Neural cell (in vitro differentiated cells): Measurements from ENCODE around the gene WDR77. TPM values are rescaled to one million over a fixed set of nuclear protein-coding genes. Genes with fewer than 3 reads are reported as not detected.

Experiments
- H2AFZ ChIP-seq: fragments of 200-600, 300-800 bp; sonication (generic), shearing (Covaris generic); 2 replicates; pipeline ENCODE4 v1.6.0; 2014; ENCODE audit warnings: low read depth, mild to moderate bottlenecking, antibody characterized with exemption, low read length, moderate library complexity
- H3F3A ChIP-seq: fragments of 200-600 bp; shearing (Covaris generic); 2 replicates; pipeline ENCODE4 v1.6.1; 2016; ENCODE audit warnings: mild to moderate bottlenecking, moderate library complexity, mixed read lengths, antibody characterized with exemption, low read length; ENCODE audit not compliant: insufficient read depth, poor library complexity, severe bottlenecking
- H3K27ac ChIP-seq: fragments of 200-600, 300-800 bp; sonication (generic), shearing (Covaris generic); 2 replicates; pipeline ENCODE4 v1.5.1; 2014; ENCODE audit warnings: mild to moderate bottlenecking, low read length, moderate library complexity
- H3K27me3 ChIP-seq: fragments of 300-800, 200-600 bp; sonication (generic), shearing (Covaris generic); 2 replicates; pipeline ENCODE4 v1.6.0; 2014; ENCODE audit warnings: mild to moderate bottlenecking, low read depth, low read length, moderate library complexity; ENCODE audit not compliant: insufficient read depth
- H3K36me3 ChIP-seq: fragments of 300-800, 200-600 bp; sonication (generic), shearing (Covaris generic); 2 replicates; pipeline ENCODE4 v1.5.1; 2014; ENCODE audit warnings: mild to moderate bottlenecking, antibody characterized with exemption, low read length, moderate library complexity; ENCODE audit not compliant: insufficient read depth
- H3K4me2 ChIP-seq: fragments of 300-800, 200-600 bp; sonication (generic), shearing (Covaris generic); 2 replicates; pipeline ENCODE4 v1.6.0; 2014; ENCODE audit warnings: mild to moderate bottlenecking, low read length
- H3K4me3 ChIP-seq: fragments of 300-800, 200-600 bp; sonication (generic), shearing (Covaris generic); 2 replicates; pipeline ENCODE4 v1.5.1; 2014; ENCODE audit warnings: mild to moderate bottlenecking, low read length, moderate library complexity
- H3K79me2 ChIP-seq: fragments of 200-600 bp; shearing (Covaris generic); replicated peaks from 2 replicates; pipeline ENCODE4 v1.6.0; 2014; ENCODE audit warnings: mild to moderate bottlenecking, low read length, moderate library complexity; ENCODE audit not compliant: insufficient read depth
- H3K9ac ChIP-seq: fragments of 300-800, 200-600 bp; sonication (generic), shearing (Covaris generic); 2 replicates; pipeline ENCODE4 v1.6.1; 2016; ENCODE audit warnings: mild to moderate bottlenecking, low read length, mixed read lengths
- H3K9me2 ChIP-seq: fragments of 200-600 bp; shearing (Covaris generic); 2 replicates; pipeline ENCODE4 v1.6.1; 2016; ENCODE audit warnings: mild to moderate bottlenecking, low read length, mixed read lengths; ENCODE audit not compliant: insufficient read depth
- H3K9me3 ChIP-seq: fragments of 200-600, 300-800 bp; sonication (generic), shearing (Covaris generic); 2 replicates; pipeline ENCODE4 v1.6.1; 2016; ENCODE audit warnings: mild to moderate bottlenecking, mixed run types, low read length, moderate library complexity, mixed read lengths
- H4K20me1 ChIP-seq: fragments of 200-600 bp; shearing (Covaris generic); 2 replicates; pipeline ENCODE4 v1.6.1; 2016; ENCODE audit warnings: mild to moderate bottlenecking, mixed run types; ENCODE audit not compliant: insufficient read depth
- CTCF ChIP-seq: fragments of 450-650 bp; IDR thresholded peaks from 2 replicates; pipeline ENCODE4 v1.5.1; 2014; ENCODE audit warnings: antibody characterized with exemption, mild to moderate bottlenecking, moderate library complexity; ENCODE audit not compliant: poor library complexity, severe bottlenecking
- EP300 ChIP-seq: fragments of 450-650 bp; conservative IDR thresholded peaks from 2 replicates; pipeline ENCODE4 v1.6.1; 2014; ENCODE audit warnings: antibody characterized with exemption, mild to moderate bottlenecking, moderate library complexity; ENCODE audit not compliant: poor library complexity, severe bottlenecking
- EZH2 ChIP-seq: fragments of 200-600, 300-800 bp; shearing (Covaris generic), sonication (generic); IDR thresholded peaks from 2 replicates; pipeline ENCODE4 v1.6.1; 2014; ENCODE audit warnings: antibody characterized with exemption, low read length, borderline replicate concordance, mild to moderate bottlenecking; ENCODE audit not compliant: insufficient read depth, poor library complexity, severe bottlenecking
- MXI1 ChIP-seq: fragments of 450-650 bp; conservative IDR thresholded peaks from 2 replicates; pipeline ENCODE4 v1.6.1; 2014; ENCODE audit warnings: antibody characterized with exemption, mild to moderate bottlenecking; ENCODE audit not compliant: poor library complexity, severe bottlenecking
- POLR2AphosphoS5 ChIP-seq: IDR thresholded peaks from 2 replicates; pipeline ENCODE4 v1.6.1; 2012
- RAD21 ChIP-seq: fragments of 450-650 bp; conservative IDR thresholded peaks from 2 replicates; pipeline ENCODE4 v1.6.1; 2014; ENCODE audit warnings: antibody characterized with exemption, mild to moderate bottlenecking, moderate library complexity
- REST ChIP-seq: IDR thresholded peaks from 2 replicates; pipeline ENCODE4 v1.6.1; 2012; ENCODE audit warnings: borderline replicate concordance
- SMC3 ChIP-seq: fragments of 450-650 bp; conservative IDR thresholded peaks from 2 replicates; pipeline ENCODE4 v1.6.1; 2014; ENCODE audit warnings: antibody characterized with exemption, mild to moderate bottlenecking, moderate library complexity; ENCODE audit not compliant: poor library complexity
- TAF1 ChIP-seq: IDR thresholded peaks from 2 replicates; pipeline ENCODE4 v1.6.1; 2012; ENCODE audit warnings: low read depth
- polyA plus RNA-seq: library from polyadenylated mRNA; depleted of rRNA; stranded (reverse); fragments of >200 nt; gene quantifications from 2 replicates; pipeline ENCODE4 v1.2.3, GENCODE V29; 2014

The WDR77 gene
- polyA plus RNA-seq, 1 donor from 2014 or later: 63.6 TPM

- no peaks in the 10 kb centered on the region for H3K9me2 ChIP-seq
- H3K9me3 ChIP-seq: no peaks in the 10 kb centered on the region
- H3K36me3 ChIP-seq: no peaks in the 10 kb centered on the region
- H3K4me3 ChIP-seq: peak overlapping the region; percentile 87
- H3F3A ChIP-seq: no peaks in the 10 kb centered on the region
- H4K20me1 ChIP-seq: no peaks in the 10 kb centered on the region
- TF ChIP-seq CTCF (no peak), EZH2 (no peak), MXI1 (no peak), REST (no peak), SMC3 (no peak), EP300 (no peak), RAD21 (no peak)
- no peak overlapping the region for H2AFZ ChIP-seq
- H3K4me2 ChIP-seq: peak overlapping the region; percentile 74
- no peaks in the 10 kb centered on the region for H3K27me3 ChIP-seq
- H3K27ac ChIP-seq: no peak overlapping the region
- H3K9ac ChIP-seq: no peak overlapping the region
- peaks cover 44% of the 10 kb centered on the region for H3K79me2 ChIP-seq
These were observed 1.8 kb downstream of the WDR77 start for GRCh38 chr1:111446967-111447892.

GRCh38 chr1:111446546-111446945 is 2.5 kb downstream of the WDR77 start:
- Histone ChIP-seq H3K9ac (no peak overlapping the region), H2AFZ (no peak overlapping the region), H3K36me3 (no peaks in the 10 kb centered on the region), H3K79me2 (peaks cover 40% of the 10 kb centered on the region), H3K9me3 (no peaks in the 10 kb centered on the region), H3K27ac (no peak overlapping the region), H3F3A (no peaks in the 10 kb centered on the region), H3K4me2 (no peak overlapping the region), H3K4me3 (no peak overlapping the region), H4K20me1 (no peaks in the 10 kb centered on the region), H3K9me2 (no peaks in the 10 kb centered on the region), H3K27me3 (no peaks in the 10 kb centered on the region)
- TF ChIP-seq SMC3: no peak
- TF ChIP-seq REST: no peak
- TF ChIP-seq CTCF: no peak
- TF ChIP-seq EZH2: no peak
- no peak for TF ChIP-seq POLR2AphosphoS5
- TF ChIP-seq EP300: no peak
- no peak for TF ChIP-seq TAF1
- no peak for TF ChIP-seq RAD21
- TF ChIP-seq MXI1: no peak
